Adrenal gland (tissue), 12 donors: ENCODE results near the gene DGKG. TPM values are rescaled to one million over a fixed set of nuclear protein-coding genes. Genes with fewer than 3 reads are reported as not detected.

Experiments used
- DNase-seq, 7 donors: peaks; one replicate each; pipeline ENCODE4 v3.0.0-alpha.2; 2019 to 2020
- H3K27ac ChIP-seq, 5 donors: fragments of 200-600 bp; sonication (generic) in 4 of 5; 1 replicate in 3 of 5; 2 replicates in 2 of 5; pipeline versions ENCODE4 v1.5.1 to v1.8.0; 2016 to 2020; ENCODE audit warnings: mild to moderate bottlenecking in 1 of 5
- H3K27me3 ChIP-seq: fragments of 200-600 bp; 2 replicates; pipeline ENCODE4 v1.8.0; 2021
- H3K36me3 ChIP-seq, 2 donors: fragments of 200-600 bp; replicated peaks in 1 of 2; 1 replicate in 1 of 2; 2 replicates in 1 of 2; pipeline versions ENCODE4 v1.5.1 to v1.8.0; 2018 to 2022
- H3K4me1 ChIP-seq, 2 donors: fragments of 200-600 bp; replicated peaks in 1 of 2; 1 replicate in 1 of 2; 2 replicates in 1 of 2; pipeline versions ENCODE4 v1.5.1 to v1.8.0; 2018 to 2021
- H3K4me3 ChIP-seq, 4 donors: fragments of 200-600 bp; sonication (generic) in 3 of 4; one replicate each; pipeline ENCODE4 v1.5.1; 2016 to 2018
- H3K9me3 ChIP-seq, 3 donors: fragments of 200-600 bp; sonication (generic) in 1 of 3; replicated peaks in 1 of 3; 1 replicate in 2 of 3; 2 replicates in 1 of 3; pipeline versions ENCODE4 v1.5.1 to v1.8.0; 2016 to 2021
- POLR2A ChIP-seq, 2 donors: fragments of 450-650 bp; IDR thresholded peaks; one replicate each; pipeline ENCODE4 v1.6.1; 2017; ENCODE audit warnings: antibody characterized with exemption in 2 of 2, mild to moderate bottlenecking in 2 of 2, moderate library complexity in 1 of 2
- WGBS, 4 donors: extraction: QIAGEN DNeasy Blood & Tissue Kit in 2 of 4; methylation state at CpG; one replicate each; pipeline versions ENCODE4 v1.1.5 to v1.1.7; 2013 to 2017; 5-methylcytosine and 5-hydroxymethylcytosine counted together
- intact Hi-C, 2 donors: fragments of 100-400 bp; cut with DNase I; formaldehyde crosslinking; loops; one replicate each; pipeline versions ENCODE4 v1.14.1 to v1.15.0; 2022 to 2023
- polyA plus RNA-seq, 3 donors: library from polyadenylated mRNA; stranded (reverse); fragments of 200-250 nt in 2 of 3; fragments of 350-450 nt in 1 of 3; fragmentation: Illumina TruSeq in 1 of 3; extraction: RNeasy Lipid Tissue Mini Kit (QIAGEN cat#74804) in 1 of 3; gene quantifications; one replicate each; pipeline ENCODE4 v1.2.3, GENCODE V29; 2013 to 2014
- total RNA-seq, 9 donors: library from RNA; depleted of rRNA in 4 of 9; stranded (reverse); fragments of >200 nt in 4 of 9; fragments of 120-200 nt in 1 of 9; fragmentation: NEBNext Ultra II Directional in 1 of 9; extraction: Animal tissue kit (Norgen Biotek cat#: 25700) in 1 of 9; gene quantifications; one replicate each; pipeline versions ENCODE4 v1.1.0 to v1.2.4, GENCODE V29; 2013 to 2023
- TF ChIP-seq, protein P1 (sequence below), 6 experiments: fragments of 450-650 bp in 4 of 6; fragments of 200-600 bp in 2 of 6; sonication (generic) in 1 of 6; IDR thresholded peaks; 1 replicate in 5 of 6; 2 replicates in 1 of 6; pipeline versions ENCODE4 v1.5.1 to v1.8.0; 2016 to 2021; ENCODE audit warnings: antibody characterized with exemption in 6 of 6, mild to moderate bottlenecking in 2 of 6, moderate library complexity in 1 of 6
- donor health status: healthy with polysubstance abuse.
- donor health status: Bipolar disorder and iron deficiency.
- donor health status: DM: yes; HTN: yes; CAD: no.
- donor health status: DM: no; HTN: no; CAD: no.
- donor health status: DM: no; HTN: no; CAD: no.
- donor health status: DM: yes; HTN: yes; CAD: no.

The DGKG gene
- total and polyA plus RNA-seq, 12 donors = 2.9 to 43.7 (median 28.3) TPM

DNA sequence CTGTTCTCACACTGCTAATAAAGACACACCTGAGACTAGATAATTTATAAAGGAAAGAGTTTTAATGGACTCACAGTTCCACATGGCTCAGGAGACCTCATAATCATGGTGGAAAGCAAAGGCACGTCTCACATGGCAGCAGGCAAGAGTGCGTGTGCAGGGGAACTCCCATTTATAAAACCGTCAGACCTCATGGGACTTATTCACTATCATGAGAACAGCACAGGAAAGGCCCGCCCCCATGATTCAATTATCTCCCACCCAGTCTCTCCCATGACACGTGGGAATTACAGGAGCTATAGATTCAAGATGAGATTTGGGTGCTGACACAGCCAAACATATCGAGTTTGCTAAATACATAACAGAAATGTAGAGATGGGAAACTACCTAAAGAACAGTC is 39.5 kb upstream of the DGKG start:
- Histone ChIP-seq H3K36me3 (no peaks in the 10 kb centered on the region), H3K4me3 (no peak overlapping the region), H3K27me3 (no peaks in the 10 kb centered on the region), H3K4me1 (peaks cover 0 to 6% of the 10 kb centered on the region in 2 donors), H3K9me3 (no peaks in the 10 kb centered on the region), H3K27ac (no peak overlapping the region)
- TF ChIP-seq POLR2A (IDR thresholded peaks at IDR 0.05) = no peak
- TF ChIP-seq, protein P1, sequence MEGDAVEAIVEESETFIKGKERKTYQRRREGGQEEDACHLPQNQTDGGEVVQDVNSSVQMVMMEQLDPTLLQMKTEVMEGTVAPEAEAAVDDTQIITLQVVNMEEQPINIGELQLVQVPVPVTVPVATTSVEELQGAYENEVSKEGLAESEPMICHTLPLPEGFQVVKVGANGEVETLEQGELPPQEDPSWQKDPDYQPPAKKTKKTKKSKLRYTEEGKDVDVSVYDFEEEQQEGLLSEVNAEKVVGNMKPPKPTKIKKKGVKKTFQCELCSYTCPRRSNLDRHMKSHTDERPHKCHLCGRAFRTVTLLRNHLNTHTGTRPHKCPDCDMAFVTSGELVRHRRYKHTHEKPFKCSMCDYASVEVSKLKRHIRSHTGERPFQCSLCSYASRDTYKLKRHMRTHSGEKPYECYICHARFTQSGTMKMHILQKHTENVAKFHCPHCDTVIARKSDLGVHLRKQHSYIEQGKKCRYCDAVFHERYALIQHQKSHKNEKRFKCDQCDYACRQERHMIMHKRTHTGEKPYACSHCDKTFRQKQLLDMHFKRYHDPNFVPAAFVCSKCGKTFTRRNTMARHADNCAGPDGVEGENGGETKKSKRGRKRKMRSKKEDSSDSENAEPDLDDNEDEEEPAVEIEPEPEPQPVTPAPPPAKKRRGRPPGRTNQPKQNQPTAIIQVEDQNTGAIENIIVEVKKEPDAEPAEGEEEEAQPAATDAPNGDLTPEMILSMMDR (IDR thresholded peaks at IDR 0.05) = no peak
- intact Hi-C loops = no loop called here
- 73 to 82% (median 81%) methylated on average over 6 of the region's 6 CpGs for WGBS, 4 donors
- DNase-seq = no peak

DNA sequence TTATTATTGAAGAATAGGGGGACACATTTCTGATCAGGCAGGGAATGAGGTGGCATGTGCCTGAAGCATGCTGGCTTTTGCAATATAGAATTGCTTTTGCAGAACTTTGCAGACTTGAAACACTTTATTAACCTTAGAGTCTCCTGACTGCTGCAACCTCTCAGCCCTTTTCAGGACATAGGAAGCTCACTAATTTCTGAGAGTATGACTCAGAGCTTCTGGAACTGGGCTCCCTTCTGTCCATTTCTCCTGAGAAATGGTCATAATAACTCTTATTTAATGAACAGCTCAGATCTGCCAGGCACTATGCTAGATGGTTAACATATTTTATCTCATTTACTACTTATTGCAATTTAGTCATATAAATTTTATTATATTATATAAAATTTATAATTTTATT is 38.6 kb upstream of the DGKG start:
- no peak for DNase-seq
- H3K27ac ChIP-seq = no peak overlapping the region
- no peaks in the 10 kb centered on the region for H3K36me3 ChIP-seq
- intact Hi-C loops = no loop called here
- H3K9me3 ChIP-seq = no peaks in the 10 kb centered on the region
- H3K4me3 ChIP-seq = no peak overlapping the region
- TF ChIP-seq POLR2A (IDR thresholded peaks at IDR 0.05) = no peak
- TF ChIP-seq, protein P1 (IDR thresholded peaks at IDR 0.05) = no peak
- H3K27me3 ChIP-seq = no peaks in the 10 kb centered on the region
- no peaks in the 10 kb centered on the region for H3K4me1 ChIP-seq

DNA sequence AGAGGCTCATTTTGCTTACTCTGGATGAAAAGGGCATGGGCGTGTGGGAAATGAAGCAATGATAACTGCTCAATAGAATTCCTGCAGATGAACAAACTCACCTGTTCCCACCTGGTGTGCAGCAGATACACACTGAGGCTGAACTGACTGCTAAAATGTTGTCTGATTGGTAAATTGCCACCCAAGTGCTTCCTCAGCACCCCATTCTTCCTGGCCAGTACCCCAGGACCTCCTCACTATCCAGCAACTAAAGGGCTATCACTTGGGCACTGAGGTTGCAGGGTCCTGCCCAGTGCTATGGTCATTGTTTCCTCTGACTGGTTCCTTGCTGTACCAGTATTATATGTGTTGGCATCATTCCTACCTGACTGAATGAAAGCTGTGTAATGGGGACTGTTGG is 38.0 kb upstream of the DGKG start:
- WGBS, 4 donors = 27 to 75% (median 55%) methylated on average over 1 of the region's 1 CpG
- Histone ChIP-seq H3K4me3 (no peak overlapping the region), H3K9me3 (no peaks in the 10 kb centered on the region), H3K4me1 (no peaks in the 10 kb centered on the region), H3K27me3 (no peaks in the 10 kb centered on the region), H3K36me3 (no peaks in the 10 kb centered on the region), H3K27ac (no peak overlapping the region)
- TF ChIP-seq, protein P1 (IDR thresholded peaks at IDR 0.05) = no peak
- no peak for TF ChIP-seq POLR2A (IDR thresholded peaks at IDR 0.05)
- intact Hi-C loops = no loop called here
- no peak for DNase-seq

DNA sequence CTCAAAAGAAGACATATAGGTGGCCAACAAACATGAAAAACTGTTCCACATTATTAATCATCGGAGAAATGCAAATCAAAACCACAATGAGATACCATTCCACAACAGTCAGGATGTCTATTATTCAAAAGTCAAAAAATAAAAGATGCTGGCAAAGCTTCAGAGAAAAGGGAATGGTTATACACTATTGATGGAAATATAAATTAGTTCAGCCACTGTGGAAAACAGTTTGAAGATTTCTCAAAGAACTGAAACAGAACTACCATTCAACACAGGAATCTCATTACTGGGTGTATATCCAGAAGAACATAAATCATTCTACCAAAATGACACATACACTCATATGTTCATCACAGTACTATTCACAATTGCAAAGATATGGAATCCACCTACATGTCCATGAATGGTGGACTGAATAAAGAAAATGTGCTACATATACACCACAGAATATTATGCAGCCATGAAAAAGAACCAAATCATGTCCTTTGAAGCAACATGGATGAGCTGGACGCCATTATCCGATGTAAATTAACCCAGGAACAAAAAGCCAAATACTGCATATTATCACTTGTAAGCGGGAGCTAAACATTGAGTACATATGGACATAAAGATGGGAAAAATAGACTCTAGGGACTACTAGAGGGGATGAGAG is 32.7 kb upstream of the DGKG start:
- no peak for DNase-seq
- 75 to 83% (median 82%) methylated on average over 4 of the region's 4 CpGs for WGBS, 4 donors
- Histone ChIP-seq H3K9me3 (no peaks in the 10 kb centered on the region), H3K27ac (no peak overlapping the region), H3K4me3 (no peak overlapping the region), H3K4me1 (no peaks in the 10 kb centered on the region), H3K36me3 (no peaks in the 10 kb centered on the region), H3K27me3 (no peaks in the 10 kb centered on the region)
- no peak for TF ChIP-seq POLR2A (IDR thresholded peaks at IDR 0.05)
- TF ChIP-seq, protein P1 (IDR thresholded peaks at IDR 0.05) = no peak
- intact Hi-C loops = no loop called here
